H1 (cell line): ENCODE measurements around the gene SPTLC3. TPM values are rescaled to one million over a fixed set of nuclear protein-coding genes. Genes with fewer than 3 reads are reported as not detected.

Experiments used
- CTCF ChIA-PET: fragments of 300-600 bp; sonication (Branson Sonifier 250); formaldehyde crosslinking; loops from one replicate; lab custom pipeline; 2021; ENCODE audit not compliant: partially characterized antibody; lab: Charles Lee
- POLR2A ChIA-PET: fragments of 300-600 bp; sonication (Branson Sonifier 250); formaldehyde crosslinking; loops from one replicate; lab custom pipeline; 2021; ENCODE audit warnings: inconsistent platforms; ENCODE audit not compliant: partially characterized antibody; lab: Charles Lee
- DNase-seq, 2 experiments: peaks; one replicate each; pipeline versions ENCODE4 v3.0.0 to v3.0.0-alpha.2; 2010 to 2022; ENCODE audit warnings: low spot score in 2 of 2, low read depth in 1 of 2, mixed read lengths in 1 of 2
- FAIRE-seq: peaks from 2 replicates; lab custom pipeline; 2011; peaks lifted over from hg19 to GRCh38; lab: Jason Lieb, UNC
- H2AFZ ChIP-seq: 2 replicates; pipeline ENCODE4 v1.8.1; 2012; ENCODE audit warnings: low read length, inconsistent platforms
- H2AK5ac ChIP-seq: 2 replicates; pipeline ENCODE4 v1.6.1; 2013; ENCODE audit warnings: low read depth, low read length
- H2BK120ac ChIP-seq: replicated peaks from 2 replicates; pipeline ENCODE3; 2013; ENCODE audit warnings: low read depth, low read length, inconsistent platforms
- H2BK12ac ChIP-seq: 2 replicates; pipeline ENCODE4 v1.6.1; 2013; ENCODE audit warnings: low read depth, low read length
- H2BK15ac ChIP-seq: 2 replicates; pipeline ENCODE4 v1.6.1; 2013; ENCODE audit warnings: low read length
- H2BK20ac ChIP-seq: 2 replicates; pipeline ENCODE4 v1.6.1; 2013; ENCODE audit warnings: low read length
- H2BK5ac ChIP-seq: 2 replicates; pipeline ENCODE4 v1.6.1; 2013; ENCODE audit warnings: low read depth, low read length
- H3K14ac ChIP-seq: 2 replicates; pipeline ENCODE4 v1.6.1; 2013; ENCODE audit warnings: inconsistent platforms; ENCODE audit not compliant: insufficient read length
- H3K18ac ChIP-seq: 2 replicates; pipeline ENCODE4 v1.6.1; 2013; ENCODE audit warnings: low read length; ENCODE audit errors: extremely low read depth
- H3K23ac ChIP-seq: 2 replicates; pipeline ENCODE4 v1.6.1; 2013; ENCODE audit warnings: inconsistent platforms; ENCODE audit not compliant: insufficient read length
- H3K23me2 ChIP-seq: 2 replicates; pipeline ENCODE4 v1.6.1; 2013; ENCODE audit warnings: low read depth, low read length
- H3K27ac ChIP-seq: 2 replicates; pipeline ENCODE4 v1.6.1; 2011; ENCODE audit warnings: low read depth, low read length, inconsistent platforms
- H3K27me3 ChIP-seq, 4 experiments: replicated peaks in 1 of 4; 1 replicate in 1 of 4; 2 replicates in 3 of 4; pipeline versions ENCODE4 v1.6.1 to v1.8.1; 2011 to 2013; ENCODE audit warnings: low read length in 3 of 4, mild to moderate bottlenecking in 3 of 4, inconsistent platforms in 2 of 4, mixed read lengths in 2 of 4, moderate library complexity in 1 of 4; ENCODE audit not compliant: control insufficient read depth in 3 of 4, insufficient read depth in 3 of 4; ENCODE audit errors: extremely low read depth in 1 of 4
- H3K36me3 ChIP-seq, 4 experiments: 2 replicates each; pipeline versions ENCODE4 v1.6.1 to v1.8.1; 2011 to 2013; ENCODE audit warnings: mild to moderate bottlenecking in 4 of 4, low read length in 3 of 4, moderate library complexity in 2 of 4, control low read depth in 1 of 4, inconsistent platforms in 1 of 4; ENCODE audit not compliant: insufficient read depth in 4 of 4, control insufficient read depth in 2 of 4
- H3K4ac ChIP-seq: replicated peaks from 2 replicates; pipeline ENCODE3; 2013; ENCODE audit warnings: low read length, low read depth, mixed read lengths, inconsistent platforms; ENCODE audit not compliant: insufficient read length
- H3K4me1 ChIP-seq, 4 experiments: replicated peaks in 1 of 4; 1 replicate in 1 of 4; 2 replicates in 3 of 4; pipeline versions ENCODE4 v1.6.1 to v1.8.1; 2011 to 2013; ENCODE audit warnings: low read length in 3 of 4, inconsistent platforms in 2 of 4, mixed read lengths in 1 of 4; ENCODE audit not compliant: insufficient read depth in 4 of 4, control insufficient read depth in 3 of 4
- H3K4me2 ChIP-seq, 2 experiments: 2 replicates each; pipeline versions ENCODE4 v1.6.1 to v1.8.1; 2011 to 2013; ENCODE audit warnings: low read depth in 2 of 2, low read length in 2 of 2, control low read depth in 1 of 2, inconsistent platforms in 1 of 2, mild to moderate bottlenecking in 1 of 2; ENCODE audit not compliant: insufficient read depth in 1 of 2
- H3K4me3 ChIP-seq, 4 experiments: fragments of 200-600, 300-600 bp in 1 of 4; sonication (generic), shearing (Covaris generic), sonication (Bioruptor Twin) in 1 of 4; 2 replicates each; pipeline versions ENCODE4 v1.5.1 to v1.8.1; 2011 to 2016; ENCODE audit warnings: low read length in 4 of 4, low read depth in 3 of 4, control low read depth in 2 of 4, inconsistent platforms in 2 of 4, mild to moderate bottlenecking in 2 of 4, mixed read lengths in 1 of 4, moderate library complexity in 1 of 4; ENCODE audit not compliant: insufficient read depth in 2 of 4; ENCODE audit errors: extremely low read depth in 1 of 4
- H3K56ac ChIP-seq: replicated peaks from 2 replicates; pipeline ENCODE3; 2013; ENCODE audit warnings: low read depth, mild to moderate bottlenecking, mixed read lengths, low read length, inconsistent platforms; ENCODE audit not compliant: insufficient read length
- H3K79me1 ChIP-seq: 2 replicates; pipeline ENCODE4 v1.6.1; 2013; ENCODE audit warnings: low read depth, low read length, control low read depth
- H3K79me2 ChIP-seq, 2 experiments: 2 replicates each; pipeline versions ENCODE4 v1.6.1 to v1.8.1; 2012 to 2013; ENCODE audit warnings: low read length in 2 of 2, mild to moderate bottlenecking in 2 of 2, inconsistent platforms in 1 of 2; ENCODE audit not compliant: insufficient read depth in 2 of 2, control insufficient read depth in 1 of 2
- H3K9ac ChIP-seq, 4 experiments: replicated peaks in 1 of 4; 1 replicate in 1 of 4; 2 replicates in 3 of 4; pipeline versions ENCODE4 v1.6.1 to v1.8.1; 2011 to 2013; ENCODE audit warnings: low read depth in 3 of 4, low read length in 3 of 4, control low read depth in 2 of 4, mild to moderate bottlenecking in 2 of 4, moderate library complexity in 2 of 4, inconsistent platforms in 1 of 4; ENCODE audit errors: extremely low read depth in 1 of 4
- H3K9me3 ChIP-seq, 2 experiments: 2 replicates each; pipeline versions ENCODE4 v1.6.1 to v1.8.1; 2012 to 2013; ENCODE audit warnings: mild to moderate bottlenecking in 2 of 2, moderate library complexity in 2 of 2, control low read depth in 1 of 2, inconsistent platforms in 1 of 2, low read depth in 1 of 2, low read length in 1 of 2, mixed read lengths in 1 of 2; ENCODE audit not compliant: insufficient read depth in 2 of 2
- H4K20me1 ChIP-seq, 2 experiments: replicated peaks in 1 of 2; 2 replicates each; pipeline versions ENCODE3 to v1.8.1; 2011 to 2013; ENCODE audit warnings: inconsistent platforms in 2 of 2, low read length in 2 of 2, mild to moderate bottlenecking in 1 of 2; ENCODE audit not compliant: insufficient read depth in 2 of 2, control insufficient read depth in 1 of 2
- H4K5ac ChIP-seq: 2 replicates; pipeline ENCODE4 v1.6.1; 2013; ENCODE audit warnings: low read length, low read depth, mixed read lengths, inconsistent platforms; ENCODE audit not compliant: insufficient read length
- H4K8ac ChIP-seq: 2 replicates; pipeline ENCODE4 v1.8.0; 2013; ENCODE audit warnings: mild to moderate bottlenecking, moderate library complexity, low read length, inconsistent platforms; ENCODE audit not compliant: insufficient read depth; ENCODE audit errors: extremely low read depth
- H4K91ac ChIP-seq: replicated peaks from 2 replicates; pipeline ENCODE3; 2013; ENCODE audit warnings: low read length, mixed read lengths, inconsistent platforms; ENCODE audit not compliant: insufficient read length
- ASH2L ChIP-seq: fragments of 200-600, 300-600 bp; sonication (generic); IDR thresholded peaks from one replicate; pipeline ENCODE4 v1.7.1; 2017; ENCODE audit warnings: low read length
- CBX5 ChIP-seq: fragments of 300-800, 300-1000 bp; sonication (generic); IDR thresholded peaks from 2 replicates; pipeline ENCODE4 v1.7.1; 2016; ENCODE audit warnings: antibody characterized with exemption, low read length, low read depth
- CTBP2 ChIP-seq: IDR thresholded peaks from 2 replicates; pipeline ENCODE4 v1.7.0; 2011; ENCODE audit warnings: borderline replicate concordance, mild to moderate bottlenecking, moderate library complexity, mixed read lengths, low read length; ENCODE audit not compliant: insufficient read depth, insufficient read length
- EZH2 ChIP-seq: fragments of 200-600 bp; sonication (generic); IDR thresholded peaks from 2 replicates; pipeline ENCODE4 v1.7.1; 2012; ENCODE audit warnings: low read depth, mild to moderate bottlenecking, moderate library complexity, low read length, inconsistent platforms; ENCODE audit not compliant: severe bottlenecking
- FOSL1 ChIP-seq: IDR thresholded peaks from 2 replicates; pipeline ENCODE4 v1.6.1; 2011; ENCODE audit warnings: mild to moderate bottlenecking, low read depth, low read length, moderate library complexity; ENCODE audit not compliant: insufficient read depth
- JUN ChIP-seq: IDR thresholded peaks from 2 replicates; pipeline ENCODE4 v1.6.1; 2011; ENCODE audit warnings: low read depth, mild to moderate bottlenecking, improper control_type of control experiment, low read length
- NANOG ChIP-seq: IDR thresholded peaks from 2 replicates; pipeline ENCODE4 v1.6.1; 2011; ENCODE audit warnings: low read length, low read depth, mild to moderate bottlenecking, inconsistent platforms; ENCODE audit not compliant: insufficient read depth, poor library complexity, severe bottlenecking
- PHF8 ChIP-seq: fragments of 200-600 bp; sonication (generic); conservative IDR thresholded peaks from 2 replicates; pipeline ENCODE4 v1.7.1; 2012; ENCODE audit warnings: low read depth, mild to moderate bottlenecking, inconsistent platforms, low read length, moderate library complexity
- RFX5 ChIP-seq: IDR thresholded peaks from 2 replicates; pipeline ENCODE4 v1.6.1; 2011; ENCODE audit warnings: low read depth, low read length, improper control_type of control experiment, borderline replicate concordance
- SUZ12 ChIP-seq: fragments of 200-600 bp; sonication (generic); IDR thresholded peaks from 2 replicates; pipeline ENCODE4 v1.6.1; 2012; ENCODE audit warnings: mild to moderate bottlenecking, inconsistent platforms, low read length, moderate library complexity, mixed read lengths
- TBP ChIP-seq: IDR thresholded peaks from 2 replicates; pipeline ENCODE4 v1.6.1; 2011; ENCODE audit warnings: low read depth, low read length, improper control_type of control experiment
- TCF12 ChIP-seq: IDR thresholded peaks from 2 replicates; pipeline ENCODE4 v1.6.1; 2011; ENCODE audit warnings: low read depth, mild to moderate bottlenecking, low read length
- YY1 ChIP-seq: IDR thresholded peaks from 2 replicates; pipeline ENCODE4 v1.6.1; 2011; ENCODE audit warnings: low read depth, mild to moderate bottlenecking, low read length
- WGBS, 2 experiments: shearing (Covaris generic) in 1 of 2; methylation state at CpG; one replicate each; pipeline versions ENCODE4 v1.1.6 to v1.1.7; 2013 to 2015; ENCODE audit warnings: low lambda C conversion rate in 2 of 2, mixed read lengths in 2 of 2, inconsistent platforms in 1 of 2, low coverage in 1 of 2, missing lambda C conversion rate in 1 of 2; ENCODE audit not compliant: insufficient replicate concordance in 2 of 2, insufficient coverage in 1 of 2, insufficient read length in 1 of 2; ENCODE audit errors: extremely low coverage in 1 of 2, missing lambda C conversion rate in 1 of 2; 5-methylcytosine and 5-hydroxymethylcytosine counted together
- polyA plus RNA-seq, 7 experiments: library from polyadenylated mRNA; depleted of rRNA in 3 of 7; stranded (reverse) in 5 of 7; unstranded in 2 of 7; fragments of >200 nt in 5 of 7; fragments of 200-250 nt in 2 of 7; gene quantifications; 1 replicate in 5 of 7; 2 replicates in 1 of 7; 4 replicates in 1 of 7; pipeline versions ENCODE4 v1.2.1 to v1.2.3, GENCODE V29; 2011 to 2013; ENCODE audit warnings: missing spikeins in 2 of 7, mixed read lengths in 2 of 7
- total RNA-seq: library from RNA; stranded (reverse); fragmentation: NEBNext Ultra II Directional; extraction: Animal tissue kit (Norgen Biotek cat#: 25700); gene quantifications from 2 replicates; pipeline ENCODE4 v1.2.1, GENCODE V29; 2021

SPTLC3 gene
- total and polyA plus RNA-seq, 2 of the 8 experiments (the other 6 are each of a cell fraction or from before 2014, with no cell fraction given) = 0.23 to 0.82 TPM

DNA sequence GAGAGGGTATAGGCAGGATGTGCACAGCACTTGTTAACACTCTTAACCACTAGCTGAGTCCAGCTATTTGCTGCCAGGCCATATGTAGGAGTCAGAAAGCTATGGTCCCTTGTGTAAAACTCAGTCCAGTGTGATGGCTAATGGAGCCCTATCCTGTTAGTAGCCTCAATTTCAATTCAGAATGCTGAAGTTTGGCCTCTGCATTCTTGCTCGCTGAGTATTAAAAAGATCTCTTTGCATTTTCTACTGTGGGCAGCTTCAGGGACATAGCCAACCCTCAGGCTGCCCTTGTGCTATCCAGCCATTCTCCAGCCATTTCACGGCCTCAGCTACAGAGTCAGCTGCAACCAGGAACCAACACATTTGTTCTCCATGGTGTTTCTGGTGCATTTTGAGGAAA is 92.5 kb downstream of the SPTLC3 start:
- Histone ChIP-seq H2BK5ac (no peak overlapping the region), H3K4me3 (no peak overlapping the region), H3K4me2 (no peak overlapping the region), H3K79me2 (no peaks in the 10 kb centered on the region), H3K23ac (no peak overlapping the region), H2AFZ (no peak overlapping the region), H4K8ac (no peak overlapping the region), H2BK20ac (no peak overlapping the region), H2BK15ac (no peak overlapping the region), H2AK5ac (no peak overlapping the region; the same call in 1 of the 2 replicates), H3K4me1 (peaks cover 0 to 8% (median 0%) of the 10 kb centered on the region in 4 experiments; a peak in 5 of 7 replicates), H4K20me1 (no peaks in the 10 kb centered on the region), H3K23me2 (no peaks in the 10 kb centered on the region), H3K18ac (no peak overlapping the region), H2BK120ac (no peak overlapping the region), H3K4ac (no peak overlapping the region), H3K56ac (no peak overlapping the region), H3K9ac (no peak overlapping the region), H3K79me1 (no peaks in the 10 kb centered on the region), H3K14ac (no peak overlapping the region), H4K91ac (no peak overlapping the region), H3K36me3 (no peaks in the 10 kb centered on the region; a peak in 1 of 8 replicates), H2BK12ac (no peak overlapping the region), H4K5ac (no peak overlapping the region), H3K27ac (no peak overlapping the region), H3K9me3 (no peaks in the 10 kb centered on the region), H3K27me3 (no peaks in the 10 kb centered on the region)
- DNase-seq = no peak
- 84% methylated on average over 2 of the region's 2 CpGs; no CpG with 5 or more reads in 1 of the 2 experiments for WGBS, 2 experiments
- ChIA-PET POLR2A (no interaction called here), CTCF (interaction anchor here (0.6 to 5.4 kb wide), 9 partner anchors 9 to 441 kb away, joined by 3 to 53 read pairs (median 4); partner anchors contain the start of gene SPTLC3)
- FAIRE-seq = no peak
- TF ChIP-seq RFX5 (no peak), TCF12 (no peak), CBX5 (no peak), JUN (no peak), NANOG (no peak), YY1 (no peak), TBP (no peak), ASH2L (no peak), PHF8 (no peak), EZH2 (no peak), CTBP2 (no peak), SUZ12 (no peak), FOSL1 (no peak)
